HepG2 (cell line): ENCODE data around the gene TMEM59. TPM values are rescaled to one million over a fixed set of nuclear protein-coding genes. Genes with fewer than 3 reads are reported as not detected.

Source experiments
- ARNTL ChIP-seq: sonication (generic); formaldehyde crosslinking; IDR thresholded peaks from 2 replicates; pipeline ENCODE4 v1.4.0; 2020; ENCODE audit warnings: mild to moderate bottlenecking, missing genetic modification reagents
- ASH2L ChIP-seq: fragments of 300-600, 200-600 bp; sonication (generic); IDR thresholded peaks from 2 replicates; pipeline ENCODE4 v1.7.0; 2017; ENCODE audit warnings: low read depth, mild to moderate bottlenecking, moderate library complexity, mixed read lengths, low read length; ENCODE audit not compliant: insufficient read length
- DRAP1 ChIP-seq: IDR thresholded peaks from 2 replicates; pipeline ENCODE4 v1.6.1; 2016; ENCODE audit warnings: missing genetic modification reagents, missing compliant biosample characterization
- KAT2B ChIP-seq: fragments of 150-350 bp; IDR thresholded peaks from 2 replicates; pipeline ENCODE4 v1.6.1; 2014; ENCODE audit warnings: low read depth, low read length, borderline replicate concordance
- RFX5 ChIP-seq: IDR thresholded peaks from 2 replicates; pipeline ENCODE4 v1.6.1; 2011; ENCODE audit warnings: low read depth, low read length, improper control_type of control experiment
- SOX6 ChIP-seq, 2 experiments: fragments of 450-650 bp in 1 of 2; sonication (generic) in 1 of 2; formaldehyde crosslinking in 1 of 2; IDR thresholded peaks; 2 replicates each; pipeline versions ENCODE4 v1.4.0 to v1.6.1; 2017 to 2020; ENCODE audit warnings: antibody characterized with exemption in 1 of 2, mild to moderate bottlenecking in 1 of 2, missing genetic modification reagents in 1 of 2
- SP4 ChIP-seq: sonication (generic); formaldehyde crosslinking; IDR thresholded peaks from 2 replicates; pipeline ENCODE4 v1.8.1; 2023; ENCODE audit warnings: mild to moderate bottlenecking, missing genetic modification reagents
- SPEN ChIP-seq: sonication (generic); formaldehyde crosslinking; IDR thresholded peaks from 2 replicates; pipeline ENCODE4 v1.5.1; 2020; ENCODE audit warnings: low read depth, mild to moderate bottlenecking, missing genetic modification reagents
- SYNCRIP ChIP-seq: fragments of 200-400 bp; formaldehyde crosslinking; IDR thresholded peaks from 2 replicates; pipeline ENCODE4 v1.6.1; 2018; ENCODE audit warnings: mild to moderate bottlenecking, low read depth, low read length; ENCODE audit not compliant: insufficient read depth
- TAF1 ChIP-seq: sonication (generic); formaldehyde crosslinking; IDR thresholded peaks from 2 replicates; pipeline ENCODE4 v1.4.0; 2020; ENCODE audit warnings: missing genetic modification reagents
- TEAD3 ChIP-seq: optimal IDR thresholded peaks from 2 replicates; pipeline ENCODE3; 2016; ENCODE audit warnings: borderline replicate concordance
- YEATS4 ChIP-seq: sonication (generic); formaldehyde crosslinking; IDR thresholded peaks from 2 replicates; pipeline ENCODE4 v1.4.0; 2020; ENCODE audit warnings: missing genetic modification reagents, borderline replicate concordance
- ZFP37 ChIP-seq: sonication (generic); formaldehyde crosslinking; IDR thresholded peaks from 2 replicates; pipeline ENCODE4 v1.4.0; 2020; ENCODE audit warnings: missing genetic modification reagents, borderline replicate concordance
- ZFX ChIP-seq: sonication (generic); formaldehyde crosslinking; IDR thresholded peaks from 2 replicates; pipeline ENCODE4 v1.4.0; 2020; ENCODE audit warnings: mild to moderate bottlenecking, low read depth, missing genetic modification reagents, moderate library complexity
- ZNF17 ChIP-seq: sonication (generic); formaldehyde crosslinking; IDR thresholded peaks from 2 replicates; pipeline ENCODE4 v1.5.0; 2020; ENCODE audit warnings: mild to moderate bottlenecking, missing genetic modification reagents
- ZNF333 ChIP-seq: sonication (generic); formaldehyde crosslinking; IDR thresholded peaks from 2 replicates; pipeline ENCODE4 v1.4.0; 2020; ENCODE audit warnings: mild to moderate bottlenecking, missing genetic modification reagents, borderline replicate concordance
- ZNF337 ChIP-seq: sonication (generic); formaldehyde crosslinking; IDR thresholded peaks from 2 replicates; pipeline ENCODE4 v1.5.1; 2020; ENCODE audit warnings: missing genetic modification reagents, low read depth, mild to moderate bottlenecking, borderline replicate concordance
- ZNF546 ChIP-seq: sonication (generic); formaldehyde crosslinking; conservative IDR thresholded peaks from 2 replicates; pipeline ENCODE4 v1.8.1; 2023; ENCODE audit warnings: mild to moderate bottlenecking, missing genetic modification reagents
- ZNF570 ChIP-seq: sonication (generic); formaldehyde crosslinking; IDR thresholded peaks from 2 replicates; pipeline ENCODE4 v1.4.0; 2020; ENCODE audit warnings: mild to moderate bottlenecking, missing genetic modification reagents, borderline replicate concordance
- ZNF850 ChIP-seq: sonication (generic); formaldehyde crosslinking; conservative IDR thresholded peaks from 2 replicates; pipeline ENCODE4 v1.9.0; 2021; ENCODE audit warnings: mild to moderate bottlenecking, missing genetic modification reagents
- ZUFSP ChIP-seq: sonication (generic); formaldehyde crosslinking; IDR thresholded peaks from 2 replicates; pipeline ENCODE4 v1.9.0; 2021; ENCODE audit warnings: missing genetic modification reagents, mild to moderate bottlenecking, borderline replicate concordance
- ZXDC ChIP-seq: sonication (generic); formaldehyde crosslinking; IDR thresholded peaks from 2 replicates; pipeline ENCODE4 v1.5.0; 2020; ENCODE audit warnings: mild to moderate bottlenecking, missing genetic modification reagents
- polyA plus RNA-seq, 8 experiments: library from polyadenylated mRNA; depleted of rRNA in 3 of 8; stranded (reverse) in 7 of 8; unstranded in 1 of 8; fragments of >200 nt; fragmentation: Illumina TruSeq in 4 of 8; extraction: Trizol in 4 of 8; gene quantifications; 2 replicates each; pipeline versions ENCODE4 v1.2.1 to v1.2.3, GENCODE V29; 2011 to 2016; ENCODE audit warnings: low read depth in 4 of 8, missing spikeins in 1 of 8, mixed read lengths in 1 of 8; ENCODE audit not compliant: insufficient read depth in 1 of 8
- total RNA-seq, 5 experiments: library from RNA; depleted of rRNA; stranded (reverse); fragments of >200 nt; fragmentation: Illumina TruSeq; extraction: Trizol; gene quantifications; 2 replicates each; pipeline ENCODE4 v1.2.3, GENCODE V29; 2016; ENCODE audit warnings: low read depth in 1 of 5

Gene TMEM59
- total and polyA plus RNA-seq, 2 of the 13 experiments (the other 11 are each of a cell fraction or from before 2014, with no cell fraction given) = 147 to 363 TPM

GRCh38 chr1:54052934-54053744, at the start of gene TMEM59, which contains the start of gene TCEANC2 (continued):
- no peak for TF ChIP-seq ZUFSP (CRISPR knock-in tag)
- no peak for TF ChIP-seq ARNTL (CRISPR knock-in tag)
- no peak for TF ChIP-seq SYNCRIP
- TF ChIP-seq TAF1 (CRISPR knock-in tag) = peak; percentile 79
- TF ChIP-seq ZNF546 (CRISPR knock-in tag) = no peak
- TF ChIP-seq ZNF570 (CRISPR knock-in tag) = no peak
- peak; percentile 81 for TF ChIP-seq SPEN (CRISPR knock-in tag)
- TF ChIP-seq TEAD3 = peak; percentile 89
- TF ChIP-seq SP4 (CRISPR knock-in tag) = peak; percentile 68; the same call in 1 of the 2 replicates
- peak; percentile 40 for TF ChIP-seq ASH2L
- peak; percentile 20; the same call in 1 of the 2 replicates for TF ChIP-seq ZNF337
- peak; percentile 78 for TF ChIP-seq ZFX (CRISPR knock-in tag)
- no peak for TF ChIP-seq ZNF333 (CRISPR knock-in tag)
- 0 out of 2 replicates have a peak, but pooled peaks have one; percentile 37 for TF ChIP-seq YEATS4 (CRISPR knock-in tag)
- peak; percentile 68; the same call in 1 of the 2 replicates for TF ChIP-seq DRAP1
- TF ChIP-seq SOX6 (IDR thresholded peaks at IDR 0.05) = no peak
- TF ChIP-seq SOX6 (CRISPR knock-in tag; IDR thresholded peaks at IDR 0.05) = peak; percentile 71
- no peak for TF ChIP-seq ZFP37
- TF ChIP-seq KAT2B = no peak
- no peak for TF ChIP-seq ZNF17 (CRISPR knock-in tag)
- TF ChIP-seq RFX5 = no peak
- 0 out of 2 replicates have a peak, but pooled peaks have one; percentile 51 for TF ChIP-seq ZXDC (CRISPR knock-in tag)
- TF ChIP-seq ZNF850 (CRISPR knock-in tag) = peak; percentile 61; the same call in 1 of the 2 replicates
